ENCODE data around the gene PARP6.
"Not testable (repeated sequence)": the region's sequence is repeated elsewhere in the genome, so short reads cannot be mapped to it uniquely, and the experiment has no call there.

PARP6 gene

DNA sequence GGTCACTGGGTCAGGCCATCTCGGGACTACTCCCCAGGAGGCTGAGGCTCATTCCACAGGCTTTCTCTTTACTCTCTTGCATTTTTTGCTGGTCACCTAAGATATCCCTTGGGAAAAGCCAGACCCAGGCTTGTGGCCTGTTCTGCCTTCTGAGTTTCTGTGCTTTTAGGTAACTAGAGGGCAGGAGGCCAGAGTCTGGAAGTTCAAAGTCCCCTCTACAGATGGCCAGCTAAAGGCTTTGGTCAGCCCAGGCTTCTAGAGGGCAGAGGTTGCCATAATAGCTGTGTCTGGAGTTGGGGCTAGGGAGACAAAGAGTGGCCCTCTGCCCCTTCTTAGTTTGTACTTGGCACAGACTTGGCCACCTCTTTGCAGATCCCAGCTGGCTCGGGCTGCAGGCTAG, 8.4 kb upstream of the PARP6 start:
- in situ Hi-C loops (cut with MboI; ENCODE audit: low sequenced_read_pairs), result no loop called here

DNA sequence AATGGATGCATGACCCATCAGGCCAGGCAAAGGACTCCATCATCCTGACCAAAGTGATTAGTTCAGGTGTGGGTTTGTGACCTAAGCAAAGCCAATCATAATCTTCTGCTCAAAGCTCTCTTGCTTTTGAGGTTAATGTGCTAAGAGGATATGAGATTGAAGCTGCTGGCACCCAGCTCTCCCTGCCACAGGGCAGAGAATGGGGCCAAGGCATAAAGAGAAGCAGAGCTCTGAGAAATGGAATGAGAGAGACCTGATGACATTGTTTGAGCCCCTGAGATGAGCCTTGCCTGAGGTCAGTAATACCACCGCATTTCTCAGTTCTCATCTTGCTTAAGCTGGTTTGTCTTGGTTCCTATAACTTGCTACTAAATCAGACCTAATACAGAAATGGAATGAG, 6.4 kb upstream of the PARP6 start:
- in situ Hi-C loops (cut with MboI; ENCODE audit: low sequenced_read_pairs), result no loop called here

DNA sequence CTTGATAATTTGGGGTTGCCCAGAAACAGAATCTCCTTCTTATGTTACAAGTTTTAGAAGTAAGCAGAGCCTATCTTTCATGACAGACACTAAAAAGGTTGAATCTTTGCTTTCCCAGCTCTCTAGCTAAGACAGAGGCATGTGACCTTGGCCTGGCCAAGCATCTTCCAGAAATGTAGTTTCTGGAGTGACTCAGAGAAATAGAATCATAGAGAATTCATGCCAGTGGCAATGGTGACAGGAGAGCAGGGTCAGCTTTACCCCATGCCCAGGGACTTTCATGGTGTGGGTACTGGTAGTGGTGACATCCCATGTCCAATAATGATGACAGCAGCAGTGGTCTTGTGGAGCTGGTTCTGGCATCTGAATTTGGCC, 4.0 kb upstream of the PARP6 start:
- in situ Hi-C loops (cut with MboI; ENCODE audit: low sequenced_read_pairs), result no loop called here

DNA sequence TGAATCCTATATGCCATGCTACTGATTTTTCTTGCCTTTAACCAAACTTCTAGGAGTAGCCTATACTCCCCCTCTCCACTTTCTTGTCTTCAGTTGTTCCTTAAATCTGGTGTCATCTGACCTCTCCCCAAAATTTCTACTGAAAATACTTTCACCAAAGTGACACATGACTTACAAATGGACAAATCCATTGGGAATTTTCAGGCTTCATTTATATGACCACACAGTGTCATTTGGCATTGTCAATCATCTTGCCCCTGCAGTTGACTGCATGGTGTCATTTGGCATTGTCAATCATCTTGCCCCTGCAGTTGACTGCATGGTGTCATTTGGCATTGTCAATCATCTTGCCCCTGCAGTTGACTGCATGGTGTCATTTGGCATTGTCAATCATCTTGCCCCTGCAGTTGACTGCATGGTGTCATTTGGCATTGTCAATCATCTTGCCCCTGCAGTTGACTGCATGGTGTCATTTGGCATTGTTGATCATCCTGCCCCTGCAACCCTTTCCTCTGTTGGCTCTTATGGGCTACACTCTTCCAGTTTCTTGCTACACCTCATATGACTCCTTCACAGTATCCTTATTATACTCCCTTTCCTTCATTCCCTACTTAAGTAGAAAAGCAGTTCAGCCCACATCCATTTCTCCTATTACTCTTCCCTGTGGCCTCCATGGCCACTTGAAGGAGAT, 3.4 kb upstream of the PARP6 start:
- in situ Hi-C loops (cut with MboI; ENCODE audit: low sequenced_read_pairs), result not testable (repeated sequence)

DNA sequence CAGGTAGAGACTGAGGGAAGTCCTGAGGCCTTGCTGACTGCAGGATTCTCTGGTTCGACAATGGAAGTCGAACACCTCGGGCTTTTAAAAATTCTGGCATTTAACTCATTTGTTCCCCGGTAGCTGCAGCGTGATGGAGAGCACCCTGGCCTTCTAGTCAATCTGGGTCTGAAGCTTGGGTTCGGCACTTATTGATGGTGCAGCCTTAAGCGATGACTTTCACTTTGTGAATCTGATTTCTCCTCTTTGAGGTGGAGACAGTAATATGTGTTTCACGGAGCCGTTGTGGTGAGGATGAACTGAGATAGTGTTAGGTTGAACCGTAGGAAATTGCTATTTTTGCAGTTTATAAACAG, 621 bp upstream of the PARP6 start:
- in situ Hi-C loops (cut with MboI; ENCODE audit: low sequenced_read_pairs), result no loop called here

DNA sequence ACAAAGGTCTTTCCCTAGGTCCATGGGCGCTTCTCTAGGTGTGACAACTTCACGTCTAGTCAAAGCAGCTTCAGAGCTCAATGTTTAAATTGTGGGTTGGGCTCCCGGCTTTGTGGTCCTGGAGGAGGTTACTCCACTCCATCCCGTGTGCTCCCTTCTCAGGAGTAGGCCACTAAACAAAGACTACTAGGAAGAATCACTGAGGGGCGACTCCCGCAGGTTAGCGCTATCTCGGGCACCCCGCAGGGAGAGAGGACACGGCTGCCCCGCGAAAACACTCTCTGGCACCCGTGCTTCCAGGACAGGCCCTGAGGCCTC, 500 bp downstream of the PARP6 start:
- in situ Hi-C loops (cut with MboI; ENCODE audit: low sequenced_read_pairs), result no loop called here

DNA sequence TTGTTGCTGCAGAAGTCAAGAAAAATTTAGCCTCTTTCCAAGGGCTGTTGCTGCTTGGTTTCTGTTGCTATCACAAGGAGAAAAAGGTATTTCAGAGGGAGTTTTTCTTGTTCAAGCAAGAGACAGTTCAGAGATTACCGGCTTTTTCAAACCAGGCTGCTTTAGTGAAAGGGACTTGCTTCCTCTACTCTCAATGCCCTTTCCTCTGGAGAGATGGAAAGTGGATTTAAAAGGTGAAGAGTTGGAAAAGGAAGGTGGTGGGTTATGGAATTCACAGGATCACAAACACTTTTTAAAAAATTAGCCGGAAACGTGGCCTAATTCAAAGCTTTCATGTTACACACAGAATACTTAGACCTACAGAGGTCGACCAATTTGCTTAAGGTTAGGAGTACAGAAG, 1.1 kb downstream of the PARP6 start:
- in situ Hi-C loops (cut with MboI; ENCODE audit: low sequenced_read_pairs), result no loop called here

DNA sequence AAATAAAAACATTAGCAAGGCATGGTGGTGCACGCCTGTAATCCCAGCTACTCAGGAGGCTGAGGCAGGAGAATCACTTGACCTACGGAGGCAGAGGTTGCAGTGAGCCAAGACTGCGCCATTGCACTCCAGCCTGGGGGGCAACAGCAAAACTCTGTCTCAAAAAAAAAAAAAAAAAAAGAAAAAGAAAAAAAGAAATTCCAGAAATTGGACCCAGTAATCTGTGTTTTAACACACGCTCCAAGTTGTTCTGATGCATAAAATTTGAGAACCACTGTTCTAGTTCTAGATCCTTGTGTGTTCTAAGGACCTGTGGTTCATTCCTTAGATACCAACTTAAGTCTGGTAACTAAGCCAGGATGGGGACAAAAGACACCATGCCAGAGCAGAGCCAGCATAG, 2.6 kb downstream of the PARP6 start:
- in situ Hi-C loops (cut with MboI; ENCODE audit: low sequenced_read_pairs), result no loop called here

DNA sequence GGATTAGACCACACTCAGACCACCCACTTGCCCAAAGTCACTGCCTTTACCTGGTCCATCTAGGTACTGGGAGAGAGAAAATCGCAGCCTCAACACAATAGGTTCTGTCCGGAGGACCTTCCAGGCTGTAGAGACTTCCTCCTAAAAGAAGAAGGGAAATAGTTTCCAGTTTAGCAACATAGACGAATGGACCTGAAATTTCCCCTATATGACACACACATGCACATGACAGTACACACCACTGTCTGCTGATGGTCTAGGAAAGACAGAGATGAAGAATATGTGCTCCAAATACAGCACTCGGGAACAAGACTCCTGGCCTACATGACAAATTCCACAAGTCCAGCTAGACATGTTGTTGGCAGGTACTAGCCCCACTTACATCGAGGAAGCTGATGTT, 7.3 kb downstream of the PARP6 start:
- in situ Hi-C loops (cut with MboI; ENCODE audit: low sequenced_read_pairs), result no loop called here

DNA sequence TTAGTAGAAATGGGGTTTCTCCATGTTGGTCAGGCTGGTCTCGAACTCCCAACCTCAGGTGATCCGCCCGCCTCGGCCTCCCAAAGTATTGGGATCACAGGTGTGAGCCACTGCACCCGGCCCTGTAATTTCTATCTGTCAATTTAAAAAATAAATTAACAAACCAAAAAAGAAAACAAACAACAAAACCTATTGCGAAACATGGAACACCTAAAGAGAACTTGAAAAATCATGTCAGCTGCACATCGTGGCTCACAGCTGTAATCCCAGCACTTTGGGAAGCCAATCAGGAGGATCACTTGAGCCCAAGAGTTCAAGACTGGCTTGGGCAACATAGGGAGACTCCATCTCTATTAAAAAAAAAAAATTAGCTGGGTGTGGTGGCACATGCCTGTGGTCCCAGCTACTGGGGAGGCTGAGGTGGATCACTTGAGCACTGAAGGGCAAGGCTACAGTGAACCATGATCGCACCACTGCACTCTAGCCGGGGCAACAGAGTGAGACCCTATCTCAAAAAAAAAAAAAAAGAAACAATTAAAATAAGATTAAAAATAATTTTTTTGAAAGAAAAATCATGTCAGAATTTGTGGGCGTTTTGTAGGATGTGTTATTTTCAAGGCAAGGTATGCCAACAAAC, 19.6 kb downstream of the PARP6 start:
- in situ Hi-C loops (cut with MboI; ENCODE audit: low sequenced_read_pairs), result no loop called here

DNA sequence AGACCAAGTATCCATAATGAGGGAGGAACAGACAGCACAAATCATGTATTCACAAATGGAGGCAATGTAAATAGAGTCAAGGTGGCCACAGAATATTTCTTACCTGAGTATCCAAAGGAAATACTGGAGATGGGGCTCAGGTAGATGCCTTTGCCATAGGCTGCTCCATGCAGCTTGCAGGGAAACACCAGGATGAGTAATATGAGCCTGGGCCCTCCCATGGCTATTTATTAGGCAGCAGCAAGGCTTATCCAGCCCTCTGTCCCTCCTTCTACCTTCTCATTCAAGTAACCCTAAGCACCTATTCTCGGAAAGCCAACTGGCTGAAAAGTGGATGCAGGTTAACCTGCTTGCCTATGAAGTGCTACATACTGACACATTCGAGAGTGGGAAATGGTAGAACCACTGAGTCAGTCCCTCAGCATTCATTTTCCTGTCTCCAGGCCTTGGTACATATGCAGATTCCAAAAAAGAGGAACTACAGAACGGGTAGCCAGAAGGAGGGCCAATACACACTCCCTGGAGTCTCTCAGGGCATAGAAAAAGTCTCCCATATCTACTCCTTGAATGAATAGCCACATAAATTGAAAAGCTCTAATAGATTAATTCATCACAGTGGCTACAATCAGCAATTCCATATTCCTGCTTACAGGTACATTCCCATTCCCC, 23.1 kb downstream of the PARP6 start:
- in situ Hi-C loops (cut with MboI; ENCODE audit: low sequenced_read_pairs), result no loop called here

DNA sequence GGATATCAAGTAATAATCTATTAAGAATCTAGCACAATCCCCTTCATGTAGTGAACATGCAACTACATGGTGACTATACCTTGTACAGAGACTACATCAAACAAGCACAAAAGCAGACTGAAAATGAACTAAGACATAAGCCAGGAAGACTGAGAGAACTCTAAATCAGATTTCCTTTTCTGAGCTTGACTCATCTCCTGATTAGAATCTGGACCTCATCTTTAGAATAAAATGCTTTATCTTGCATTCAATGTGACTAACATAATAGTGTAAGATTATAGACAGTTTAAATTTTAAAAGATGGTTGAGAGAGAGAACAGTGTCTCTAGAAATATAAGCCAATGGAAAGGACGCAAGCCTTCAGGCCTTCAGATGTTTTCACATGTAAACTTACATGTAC, 23.8 kb downstream of the PARP6 start:
- in situ Hi-C loops (cut with MboI; ENCODE audit: low sequenced_read_pairs), result no loop called here

DNA sequence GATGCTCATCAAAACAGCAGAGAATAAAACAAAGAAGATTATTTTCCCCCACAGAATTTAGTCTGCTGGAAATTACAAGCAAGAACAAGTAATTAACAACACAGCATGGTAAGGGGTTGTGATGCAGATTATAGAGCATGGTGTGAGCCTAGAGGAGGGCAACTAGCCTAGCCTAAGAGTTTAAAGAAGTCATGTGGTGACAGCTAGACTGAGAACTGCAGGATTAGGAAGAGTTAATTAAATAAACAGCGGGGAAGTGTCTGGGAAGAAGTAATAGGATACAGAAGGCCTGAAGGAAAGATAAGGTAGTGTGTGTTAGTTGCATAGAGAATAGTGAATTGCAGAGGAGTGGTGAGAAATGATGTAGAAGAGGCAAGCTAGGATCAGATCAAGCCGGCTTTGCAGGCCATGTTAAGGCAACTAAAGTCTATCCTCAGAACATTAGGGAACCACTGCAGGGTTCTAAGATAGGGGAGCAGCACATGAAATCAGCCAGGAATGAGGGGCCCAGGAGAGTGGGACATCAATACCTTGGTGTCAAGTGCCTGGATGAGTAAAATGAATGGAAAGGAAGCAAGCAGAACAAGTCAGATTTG, 29.5 kb downstream of the PARP6 start:
- in situ Hi-C loops (cut with MboI; ENCODE audit: low sequenced_read_pairs), result no loop called here

DNA sequence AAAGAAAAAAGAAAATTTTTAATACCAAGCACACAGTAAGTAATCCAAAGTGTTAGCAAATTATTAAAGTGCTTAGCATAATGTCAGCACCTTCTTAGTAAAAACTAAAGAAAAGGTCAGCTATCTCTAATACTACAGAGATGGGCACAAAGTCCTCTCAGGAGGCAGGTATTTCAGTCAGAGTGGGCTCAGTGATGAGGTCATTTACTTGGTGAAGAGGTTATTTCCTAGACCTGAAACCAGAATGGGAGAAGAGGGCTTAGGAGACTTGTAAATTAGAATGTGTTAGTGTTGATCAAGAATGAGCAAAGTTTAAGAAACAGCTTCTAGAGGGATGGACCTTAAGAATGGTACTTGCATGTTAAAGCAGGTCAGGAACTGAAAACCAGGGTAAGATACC, 32.7 kb downstream of the PARP6 start:
- in situ Hi-C loops (cut with MboI; ENCODE audit: low sequenced_read_pairs), result no loop called here

DNA sequence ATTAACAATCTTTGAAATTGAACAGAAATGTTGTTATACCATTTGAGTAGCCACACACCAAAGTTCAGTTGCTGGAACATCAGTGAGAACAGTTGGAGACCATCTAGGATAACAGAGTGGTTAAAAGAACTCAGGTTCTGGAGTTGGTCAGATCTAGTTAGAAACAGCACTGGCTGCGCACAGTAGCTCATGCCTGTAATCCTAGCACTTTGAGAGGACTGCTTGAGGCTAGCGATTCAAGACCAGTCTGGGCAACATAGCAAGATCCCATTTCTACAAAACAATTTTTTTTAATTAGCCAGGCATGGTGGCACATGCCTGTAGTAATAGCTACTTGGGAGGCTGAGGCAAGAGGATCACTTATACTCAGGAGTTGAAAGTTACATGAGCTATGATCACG, 33.8 kb downstream of the PARP6 start:
- in situ Hi-C loops (cut with MboI; ENCODE audit: low sequenced_read_pairs), result no loop called here

DNA sequence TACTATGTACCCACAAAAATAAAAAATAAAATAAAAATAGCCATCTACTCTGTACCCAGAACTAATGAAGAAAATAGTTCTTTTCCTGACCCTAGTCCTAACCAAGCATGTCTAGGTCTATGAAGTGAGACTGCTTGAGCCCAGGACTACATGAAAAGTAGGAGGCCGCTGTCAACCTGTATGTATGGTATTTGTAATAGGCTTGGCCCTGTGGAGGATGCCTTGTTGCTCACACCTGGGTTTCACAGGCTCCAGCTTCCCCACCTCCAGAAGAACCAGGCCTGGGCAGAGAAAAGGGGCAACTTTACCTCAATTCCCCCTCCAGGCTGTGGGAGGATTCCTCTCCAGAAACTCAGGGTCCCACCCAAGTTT, 34.5 kb downstream of the PARP6 start:
- in situ Hi-C loops (cut with MboI; ENCODE audit: low sequenced_read_pairs), result no loop called here

DNA sequence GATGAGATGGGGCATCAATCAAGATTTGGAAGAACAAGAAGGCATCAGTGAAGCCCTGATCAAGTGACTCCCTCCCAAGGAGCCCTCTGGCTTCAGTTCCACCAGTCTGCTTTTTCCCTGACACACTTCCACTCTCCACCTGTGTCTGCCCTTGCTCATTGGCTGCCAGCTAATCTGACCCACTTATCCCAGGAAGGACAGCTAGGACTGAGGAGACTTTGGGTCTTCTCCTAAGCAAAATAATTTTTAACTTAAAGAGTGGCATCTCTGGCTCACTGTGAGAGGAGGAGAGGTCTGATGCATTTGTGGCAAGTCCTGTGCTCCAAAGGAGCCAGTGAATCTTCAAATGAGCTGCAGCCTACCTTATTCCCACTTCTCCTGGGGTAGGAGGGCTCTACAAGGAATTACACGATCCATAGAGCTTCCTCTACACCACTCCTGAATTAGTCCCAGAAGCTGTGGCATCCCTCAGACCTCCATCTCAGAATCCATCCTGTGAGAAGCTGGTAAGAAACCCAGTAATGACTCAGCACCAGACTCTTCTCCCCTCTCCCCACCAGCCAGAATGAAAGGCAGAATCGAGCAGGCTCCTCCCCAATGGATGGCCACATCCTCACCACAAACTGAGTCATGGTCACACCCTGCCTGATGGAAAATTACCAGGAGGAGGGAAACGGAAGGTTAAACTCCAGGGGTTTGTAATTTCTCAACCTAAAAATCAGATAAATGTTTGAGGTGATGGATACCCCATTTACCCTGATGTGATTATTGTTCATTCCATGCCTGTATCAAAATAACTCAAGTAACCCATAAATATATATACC, 35.1 kb downstream of the PARP6 start:
- in situ Hi-C loops (cut with MboI; ENCODE audit: low sequenced_read_pairs), result no loop called here

DNA sequence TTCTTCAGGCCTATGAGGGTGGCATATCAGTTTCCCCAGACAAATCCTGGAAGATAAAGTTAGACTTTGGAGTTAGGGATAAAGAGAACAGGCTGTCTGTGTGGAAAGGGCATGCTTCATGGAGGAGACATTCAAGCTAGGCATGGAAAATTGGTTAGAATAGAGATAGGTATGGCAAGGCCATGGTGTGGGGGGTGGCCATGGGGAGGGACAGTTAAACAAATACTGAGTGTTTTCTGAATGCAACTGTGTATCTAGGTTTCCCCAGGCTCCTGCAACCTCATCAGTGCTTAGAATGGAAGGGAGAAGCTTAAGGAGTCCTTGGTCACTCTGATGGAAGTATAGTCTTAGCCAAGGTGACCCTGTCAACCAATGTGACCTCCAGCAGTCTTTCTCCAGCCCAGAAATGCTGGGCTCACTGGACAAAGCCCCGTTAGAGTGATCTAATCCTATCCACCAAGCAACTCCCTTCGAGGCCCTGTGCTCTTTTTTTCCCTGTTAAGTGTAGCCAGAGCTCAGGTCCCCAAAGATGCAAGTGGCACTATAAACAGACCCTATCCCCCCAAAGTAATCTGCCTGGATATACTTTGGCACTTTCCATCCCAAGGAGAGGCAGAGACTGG, 35.9 kb downstream of the PARP6 start:
- in situ Hi-C loops (cut with MboI; ENCODE audit: low sequenced_read_pairs), result no loop called here

DNA sequence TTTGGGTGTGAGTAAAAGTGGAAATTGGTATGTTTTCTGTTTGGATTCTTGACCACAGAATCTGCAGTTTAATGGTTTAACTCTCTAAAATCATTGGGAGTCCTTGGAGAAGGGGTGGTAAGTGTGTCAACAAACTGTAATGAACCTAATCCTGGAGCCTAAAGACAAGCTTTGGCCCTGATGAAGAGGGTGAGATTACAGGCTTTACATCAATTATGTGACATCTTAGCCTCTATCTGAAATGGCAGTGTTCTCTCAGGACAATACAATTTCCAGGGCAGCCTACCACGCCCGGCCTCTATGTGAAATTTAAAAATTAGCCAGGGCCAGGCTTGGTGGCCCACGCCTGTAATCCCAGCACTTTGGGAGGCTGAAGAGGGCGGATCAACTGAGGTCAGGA, 37.1 kb downstream of the PARP6 start:
- in situ Hi-C loops (cut with MboI; ENCODE audit: low sequenced_read_pairs), result no loop called here

DNA sequence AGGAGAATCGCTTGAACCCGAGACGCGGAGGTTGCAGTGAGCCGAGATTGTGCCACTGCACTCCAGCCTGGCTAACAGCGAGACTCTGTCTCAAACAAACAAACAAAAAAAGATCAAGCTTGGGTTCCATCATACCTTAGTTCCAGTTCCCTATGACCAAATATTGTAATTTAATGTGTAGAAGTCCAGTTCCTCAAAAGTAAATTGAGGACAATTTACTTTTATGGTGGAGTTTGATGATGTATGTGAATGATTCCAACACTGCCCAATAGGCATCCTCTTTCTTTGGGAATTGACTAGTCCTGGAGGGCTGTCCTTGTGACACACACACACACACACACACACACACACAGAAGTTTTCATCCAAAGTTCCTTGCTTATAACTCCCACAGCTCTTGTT, 38.6 kb downstream of the PARP6 start:
- in situ Hi-C loops (cut with MboI; ENCODE audit: low sequenced_read_pairs), result no loop called here

DNA sequence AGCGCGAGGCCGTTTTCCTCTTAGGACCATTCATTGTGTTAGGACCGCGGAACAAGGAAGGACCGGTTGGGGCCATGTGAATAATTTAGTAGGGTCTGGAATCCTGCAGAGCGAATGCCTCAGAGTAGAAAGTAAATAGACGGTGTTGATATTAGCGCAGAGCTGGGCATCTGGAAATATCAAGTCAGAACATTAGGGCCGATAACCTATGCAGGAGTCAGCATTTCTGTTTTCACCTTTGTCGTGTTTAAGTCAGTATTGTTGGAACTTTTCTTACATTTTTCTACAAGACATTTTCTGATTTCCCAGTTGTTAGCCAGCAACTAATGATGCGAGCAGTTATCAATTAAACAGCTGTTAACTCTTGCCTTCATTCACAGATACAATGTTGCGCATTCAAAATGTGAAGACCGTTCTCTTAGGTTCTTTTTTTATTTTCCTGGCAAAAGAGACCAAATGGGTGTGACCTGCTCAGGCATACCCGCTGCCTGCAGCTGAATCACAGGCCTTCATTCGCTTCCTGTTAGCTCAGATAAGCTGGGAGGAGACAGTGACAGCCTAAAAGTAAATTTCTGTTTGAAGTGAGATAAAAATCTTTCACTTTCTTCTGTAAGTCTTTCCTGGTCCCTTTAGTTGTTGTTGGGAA, 40.4 kb downstream of the PARP6 start:
- in situ Hi-C loops (cut with MboI; ENCODE audit: low sequenced_read_pairs), result no loop called here
